Keratinocyte (primary cell): Measurements from ENCODE around the gene CHD3. TPM values are rescaled to one million over a fixed set of nuclear protein-coding genes. Genes with fewer than 3 reads are reported as not detected.

Experiments
- DNase-seq: peaks from one replicate; pipeline ENCODE4 v3.0.0-alpha.2; 2011; ENCODE audit warnings: low read depth, missing footprints, low spot score
- FAIRE-seq: peaks from 2 replicates; lab custom pipeline; 2011; peaks lifted over from hg19 to GRCh38; lab: Jason Lieb, UNC
- H2AFZ ChIP-seq: 2 replicates; pipeline ENCODE4 v1.6.0; 2012; ENCODE audit warnings: low read length, control low read depth, inconsistent platforms; ENCODE audit not compliant: control insufficient read depth
- H3K27ac ChIP-seq: 2 replicates; pipeline ENCODE4 v1.5.1; 2011; ENCODE audit warnings: low read length; ENCODE audit not compliant: control insufficient read depth, insufficient read depth
- H3K27me3 ChIP-seq: 3 replicates; pipeline ENCODE4 v1.6.0; 2011; ENCODE audit warnings: low read length; ENCODE audit not compliant: control insufficient read depth, insufficient read depth; ENCODE audit errors: extremely low read depth
- H3K36me3 ChIP-seq, 2 experiments: 2 replicates in 1 of 2; 3 replicates in 1 of 2; pipeline ENCODE4 v1.5.1; 2011; ENCODE audit warnings: low read length in 2 of 2, mild to moderate bottlenecking in 1 of 2; ENCODE audit not compliant: control insufficient read depth in 2 of 2, insufficient read depth in 2 of 2; ENCODE audit errors: extremely low read depth in 1 of 2
- H3K4me1 ChIP-seq: 3 replicates; pipeline ENCODE4 v1.5.1; 2011; ENCODE audit warnings: low read length; ENCODE audit not compliant: control insufficient read depth, insufficient read depth; ENCODE audit errors: extremely low read depth
- H3K4me2 ChIP-seq: 3 replicates; pipeline ENCODE4 v1.6.0; 2011; ENCODE audit warnings: low read depth, low read length; ENCODE audit not compliant: control insufficient read depth, insufficient read depth; ENCODE audit errors: extremely low read depth
- H3K4me3 ChIP-seq, 3 experiments: fragments of 200-600 bp in 1 of 3; sonication (generic) in 1 of 3; 2 replicates in 2 of 3; 3 replicates in 1 of 3; pipeline ENCODE4 v1.5.1; 2011 to 2016; ENCODE audit warnings: low read length in 3 of 3, mild to moderate bottlenecking in 3 of 3, control low read depth in 2 of 3, inconsistent platforms in 1 of 3, low read depth in 1 of 3, mixed read lengths in 1 of 3, mixed run types in 1 of 3, moderate library complexity in 1 of 3; ENCODE audit not compliant: control insufficient read depth in 2 of 3, insufficient read depth in 2 of 3; ENCODE audit errors: extremely low read depth in 1 of 3
- H3K79me2 ChIP-seq: 2 replicates; pipeline ENCODE4 v1.6.0; 2012; ENCODE audit warnings: low read length; ENCODE audit not compliant: control insufficient read depth, insufficient read depth
- H3K9ac ChIP-seq: 3 replicates; pipeline ENCODE4 v1.6.0; 2011; ENCODE audit warnings: low read length; ENCODE audit not compliant: control insufficient read depth, insufficient read depth; ENCODE audit errors: extremely low read depth
- H3K9me1 ChIP-seq: 3 replicates; pipeline ENCODE4 v1.6.0; 2011; ENCODE audit warnings: low read length; ENCODE audit not compliant: control insufficient read depth, insufficient read depth; ENCODE audit errors: extremely low read depth
- H3K9me3 ChIP-seq: 2 replicates; pipeline ENCODE4 v1.5.1; 2012; ENCODE audit warnings: low read depth, low read length; ENCODE audit not compliant: control insufficient read depth
- H4K20me1 ChIP-seq: 3 replicates; pipeline ENCODE4 v1.6.0; 2011; ENCODE audit warnings: low read length; ENCODE audit not compliant: control insufficient read depth, insufficient read depth; ENCODE audit errors: extremely low read depth
- EZH2 ChIP-seq: IDR thresholded peaks from one replicate; pipeline ENCODE4 v1.6.1; 2012; ENCODE audit warnings: inconsistent platforms, mild to moderate bottlenecking, low read length, moderate library complexity
- dilution Hi-C: fragments of 300-500 bp; cut with MboI; formaldehyde crosslinking; loops from one replicate; pipeline ENCODE4 v1.7.0; 2020; ENCODE audit warnings: low sequenced_read_pairs; ENCODE audit not compliant: extremely low pct_ligation_motif_present
- polyA plus RNA-seq, 5 experiments: library from polyadenylated mRNA; depleted of rRNA in 3 of 5; stranded (reverse) in 3 of 5; stranded (forward) in 1 of 5; unstranded in 1 of 5; fragments of >200 nt; gene quantifications; 1 replicate in 1 of 5; 2 replicates in 3 of 5; 3 replicates in 1 of 5; pipeline versions ENCODE4 v1.2.1 to v1.2.3, GENCODE V29; 2011 to 2012; ENCODE audit warnings: missing spikeins in 2 of 5, low read depth in 1 of 5, low replicate concordance in 1 of 5
- small RNA-seq, 3 experiments: library from RNA; depleted of rRNA; stranded (forward); fragments of <200 nt; gene quantifications; one replicate each; pipeline ENCODE3, GENCODE V24; 2012; ENCODE audit warnings: low read depth in 3 of 3, low replicate concordance in 1 of 3; ENCODE audit not compliant: insufficient read length in 3 of 3
- TF ChIP-seq, protein P1 (sequence below), 3 experiments: IDR thresholded peaks in 1 of 3; conservative IDR thresholded peaks in 1 of 3; optimal IDR thresholded peaks in 1 of 3; 2 replicates in 2 of 3; 3 replicates in 1 of 3; pipeline versions ENCODE3 to v1.5.1; 2011; ENCODE audit warnings: low read length in 3 of 3, mild to moderate bottlenecking in 3 of 3, moderate library complexity in 2 of 3, control low read depth in 1 of 3, inconsistent platforms in 1 of 3; ENCODE audit not compliant: insufficient read depth in 2 of 3; ENCODE audit errors: extremely low read depth in 1 of 3

CHD3 gene
- polyA plus RNA-seq, 1 donor (not counting 4 experiments of a cell fraction or from before 2014, with no cell fraction given), result 30.1 TPM

DNA sequence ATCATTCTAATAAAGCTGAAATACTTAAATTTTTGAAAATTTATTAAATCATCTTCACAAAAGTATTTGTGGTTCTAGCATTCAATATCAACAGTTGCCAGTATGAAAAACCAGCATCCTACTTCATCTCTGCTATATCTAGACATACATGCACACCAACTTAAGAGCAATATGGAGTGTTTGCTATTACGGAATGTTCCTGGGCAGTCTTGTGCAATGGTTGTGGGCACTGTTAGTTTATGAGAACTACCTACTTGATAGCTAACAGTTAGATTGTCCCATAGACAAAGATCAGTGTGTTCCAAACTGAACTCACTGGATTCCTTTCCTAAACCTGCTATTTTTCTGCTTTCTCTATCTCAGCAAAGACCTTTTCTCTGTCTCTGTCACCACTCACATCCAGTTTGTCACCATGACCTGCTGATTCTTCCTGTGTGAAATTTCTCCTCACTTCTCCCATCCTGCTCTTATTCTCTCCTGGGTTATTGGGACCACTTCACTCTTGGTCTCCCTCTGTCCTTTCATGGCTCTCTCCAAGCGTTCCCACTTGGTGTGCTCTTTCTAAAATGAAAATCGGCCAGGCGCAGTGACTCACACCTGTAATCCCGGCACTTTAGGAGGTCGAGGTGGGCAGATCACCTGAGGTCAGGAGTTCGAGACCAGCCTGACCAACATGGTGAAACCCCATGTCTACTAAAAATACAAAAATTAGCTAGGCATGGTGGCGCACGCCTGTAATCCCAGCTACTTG is 71.1 kb downstream of the CHD3 start:
- H2AFZ ChIP-seq, result no peak overlapping the region
- DNase-seq (no peak), FAIRE-seq (peak; percentile 5)
- H3K9me1 ChIP-seq, result no peaks in the 10 kb centered on the region
- H3K4me2 ChIP-seq, result no peak overlapping the region
- H3K27ac ChIP-seq, result no peak overlapping the region
- H3K9ac ChIP-seq, result no peak overlapping the region
- H3K4me3 ChIP-seq, result no peak overlapping the region
- no peaks in the 10 kb centered on the region for H3K4me1 ChIP-seq
- H3K36me3 ChIP-seq, result no peaks in the 10 kb centered on the region
- H3K9me3 ChIP-seq, result no peaks in the 10 kb centered on the region
- dilution Hi-C loops, result no loop called here
- H3K27me3 ChIP-seq, result peaks cover 5% of the 10 kb centered on the region
- TF ChIP-seq EZH2, result no peak
- TF ChIP-seq, protein P1, sequence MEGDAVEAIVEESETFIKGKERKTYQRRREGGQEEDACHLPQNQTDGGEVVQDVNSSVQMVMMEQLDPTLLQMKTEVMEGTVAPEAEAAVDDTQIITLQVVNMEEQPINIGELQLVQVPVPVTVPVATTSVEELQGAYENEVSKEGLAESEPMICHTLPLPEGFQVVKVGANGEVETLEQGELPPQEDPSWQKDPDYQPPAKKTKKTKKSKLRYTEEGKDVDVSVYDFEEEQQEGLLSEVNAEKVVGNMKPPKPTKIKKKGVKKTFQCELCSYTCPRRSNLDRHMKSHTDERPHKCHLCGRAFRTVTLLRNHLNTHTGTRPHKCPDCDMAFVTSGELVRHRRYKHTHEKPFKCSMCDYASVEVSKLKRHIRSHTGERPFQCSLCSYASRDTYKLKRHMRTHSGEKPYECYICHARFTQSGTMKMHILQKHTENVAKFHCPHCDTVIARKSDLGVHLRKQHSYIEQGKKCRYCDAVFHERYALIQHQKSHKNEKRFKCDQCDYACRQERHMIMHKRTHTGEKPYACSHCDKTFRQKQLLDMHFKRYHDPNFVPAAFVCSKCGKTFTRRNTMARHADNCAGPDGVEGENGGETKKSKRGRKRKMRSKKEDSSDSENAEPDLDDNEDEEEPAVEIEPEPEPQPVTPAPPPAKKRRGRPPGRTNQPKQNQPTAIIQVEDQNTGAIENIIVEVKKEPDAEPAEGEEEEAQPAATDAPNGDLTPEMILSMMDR (optimal IDR thresholded peaks at IDR 0.05 in 1 of 3, IDR thresholded peaks at IDR 0.05 in 1 of 3, conservative IDR thresholded peaks at IDR 0.05 in 1 of 3; ENCODE audit: extremely low read depth in 1 of 3, insufficient read depth in 2 of 3, low read length in 3 of 3), result no peak
- no peaks in the 10 kb centered on the region for H4K20me1 ChIP-seq
- no peaks in the 10 kb centered on the region for H3K79me2 ChIP-seq

DNA sequence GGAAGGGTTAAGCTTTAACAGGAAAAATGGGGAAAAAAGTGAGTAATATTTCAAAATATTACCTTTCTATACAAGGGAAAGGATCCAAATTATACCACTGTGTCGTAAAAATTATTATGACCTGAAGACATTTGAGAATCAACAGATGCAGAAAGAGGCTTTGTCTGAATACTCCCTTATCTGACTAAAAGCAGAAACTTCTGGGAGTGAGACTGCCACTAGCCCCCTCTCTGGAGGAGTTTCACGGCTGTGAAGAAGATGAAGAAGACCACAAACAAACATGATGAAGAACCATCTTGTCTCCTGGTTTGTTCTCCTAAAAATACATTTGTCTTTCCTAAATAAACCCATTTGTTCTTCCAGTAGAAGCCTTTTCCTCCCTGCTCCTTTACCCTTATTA is 72.8 kb downstream of the CHD3 start:
- no peak for DNase-seq
- Histone ChIP-seq H3K4me1 (no peaks in the 10 kb centered on the region), H3K9me1 (no peaks in the 10 kb centered on the region), H3K79me2 (no peaks in the 10 kb centered on the region), H4K20me1 (no peaks in the 10 kb centered on the region), H3K36me3 (no peaks in the 10 kb centered on the region), H3K9ac (no peak overlapping the region), H3K27me3 (peaks cover 5% of the 10 kb centered on the region), H2AFZ (no peak overlapping the region), H3K27ac (no peak overlapping the region), H3K9me3 (no peaks in the 10 kb centered on the region), H3K4me2 (no peak overlapping the region), H3K4me3 (no peak overlapping the region)
- dilution Hi-C loops, result no loop called here
- no peak for FAIRE-seq
- TF ChIP-seq, protein P1 (optimal IDR thresholded peaks at IDR 0.05 in 1 of 3, IDR thresholded peaks at IDR 0.05 in 1 of 3, conservative IDR thresholded peaks at IDR 0.05 in 1 of 3; ENCODE audit: extremely low read depth in 1 of 3, insufficient read depth in 2 of 3, low read length in 3 of 3), result no peak
- no peak for TF ChIP-seq EZH2

Small RNA genes within 50 kb of the gene (small RNA-seq; reads per million reads assigned to genes)
- gene SCARNA21, result 0.07 to 3.0 (median 0.33) reads per million in 3 experiments

Other genes starting within 250 kb of the CHD3 start
- not detected in 3 replicates for gene ATP1B2, start 237.9 kb upstream of the CHD3 start, polyA plus RNA-seq
- 14.3 to 60.6 TPM (median 22.0 TPM) in 3 replicates for gene TP53, start 201.3 kb upstream of the CHD3 start, polyA plus RNA-seq
- gene WRAP53, start 200.3 kb upstream of the CHD3 start, polyA plus RNA-seq, result 7.7 to 10.6 TPM (median 8.2 TPM) in 3 replicates
- 3.1 to 4.1 TPM (median 3.1 TPM) in 3 replicates for gene EFNB3, start 183.6 kb upstream of the CHD3 start, polyA plus RNA-seq
- 0.13 to 0.36 TPM (median 0.13 TPM) in 3 replicates for gene DNAH2, start 171.0 kb upstream of the CHD3 start, polyA plus RNA-seq
- 1.0 to 1.6 TPM (median 1.4 TPM) in 3 replicates for gene KDM6B, start 54.6 kb upstream of the CHD3 start, polyA plus RNA-seq
- gene TMEM88, start 33.7 kb upstream of the CHD3 start, polyA plus RNA-seq, result 0.14 to 0.45 TPM (median 0.24 TPM) in 3 replicates
- gene NAA38, start 31.2 kb upstream of the CHD3 start, polyA plus RNA-seq, result 41.0 to 130 TPM (median 70.9 TPM) in 3 replicates
- gene CYB5D1, start 30.8 kb upstream of the CHD3 start, polyA plus RNA-seq, result 9.0 to 14.8 TPM (median 12.4 TPM) in 3 replicates
- gene RNF227, start 27.5 kb downstream of the CHD3 start, polyA plus RNA-seq, result 3.4 to 5.7 TPM (median 3.6 TPM) in 3 replicates
- 2.0 to 2.5 TPM (median 2.2 TPM) in 3 replicates for gene KCNAB3, start 41.1 kb downstream of the CHD3 start, polyA plus RNA-seq
- 108 to 396 TPM (median 128 TPM) in 3 replicates for gene TRAPPC1, start 43.2 kb downstream of the CHD3 start, polyA plus RNA-seq
- 17.4 to 20.5 TPM (median 17.4 TPM) in 3 replicates for gene CNTROB, start 43.4 kb downstream of the CHD3 start, polyA plus RNA-seq
- 0.25 to 0.42 TPM in 2 of 3 replicates, not detected in the other for gene GUCY2D, start 113.8 kb downstream of the CHD3 start, polyA plus RNA-seq
- 29.7 to 56.5 TPM (median 31.9 TPM) in 3 replicates for gene ALOX15B, start 150.3 kb downstream of the CHD3 start, polyA plus RNA-seq
- gene ALOX12B, start 198.9 kb downstream of the CHD3 start, polyA plus RNA-seq, result 0.43 to 0.75 TPM (median 0.47 TPM) in 3 replicates
- gene ALOXE3, start 229.7 kb downstream of the CHD3 start, polyA plus RNA-seq, result 2.0 to 4.6 TPM (median 2.7 TPM) in 3 replicates
- 0.05 to 0.33 TPM (median 0.16 TPM) in 3 replicates for gene HES7, start 235.3 kb downstream of the CHD3 start, polyA plus RNA-seq